HG03521 (cell line): Measurements from ENCODE around the gene STON2.

Experiments used
- ATAC-seq: cut with Tn5 transposase; IDR thresholded peaks from one replicate; pipeline ENCODE4 v1.9.1; 2021; ENCODE audit warnings: mild to moderate bottlenecking, moderate library complexity; ENCODE audit not compliant: unreplicated experiment

The STON2 gene

DNA sequence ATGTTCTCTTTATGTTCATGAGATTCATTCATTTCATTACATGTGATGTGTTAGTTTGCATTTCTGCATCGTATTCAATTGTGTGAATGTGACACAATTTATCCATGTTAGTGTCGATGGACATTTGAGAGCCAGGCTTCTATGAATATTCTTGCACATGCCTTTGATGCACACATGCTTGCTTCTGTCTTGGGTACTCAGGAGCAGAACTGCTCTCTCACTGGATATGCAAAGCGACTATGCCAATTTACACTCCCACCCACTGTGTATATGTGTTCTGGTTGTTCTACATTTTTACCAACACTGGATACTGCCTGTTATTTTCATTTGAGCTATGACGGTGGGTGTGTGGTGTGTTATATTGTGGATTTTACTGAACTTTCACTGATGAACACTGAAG is 95.1 kb downstream of the STON2 start:
- no peak for ATAC-seq

GRCh38 chr14:81303258-81303935 is 96.7 kb downstream of the STON2 start:
- peak; percentile 87 for ATAC-seq

DNA sequence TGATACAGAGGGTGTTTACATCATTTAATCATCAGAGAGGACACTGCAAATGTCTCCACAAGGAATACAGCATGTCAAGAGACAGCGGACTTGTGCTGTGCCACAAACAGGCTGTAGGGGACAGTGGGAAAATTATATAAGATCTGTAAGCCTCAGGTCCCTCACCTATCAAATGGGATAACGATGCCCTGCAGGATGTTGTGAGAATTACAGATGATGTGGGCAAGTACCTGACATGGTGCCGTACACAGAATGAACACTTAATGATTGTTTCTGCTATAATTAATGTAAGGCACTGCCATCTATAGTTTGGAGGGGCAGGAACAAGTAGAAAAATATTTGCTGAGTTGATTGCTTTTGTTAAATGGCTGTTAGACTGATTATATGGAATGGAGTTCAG is 97.5 kb downstream of the STON2 start:
- ATAC-seq = no peak

GRCh38 chr14:81301813-81302212 is 98.3 kb downstream of the STON2 start:
- no peak for ATAC-seq

- no peak for ATAC-seq
These were observed 98.8 kb downstream of the STON2 start for GRCh38 chr14:81301371-81301770.

GRCh38 chr14:81298911-81299310 is 101.2 kb downstream of the STON2 start:
- ATAC-seq = no peak

DNA sequence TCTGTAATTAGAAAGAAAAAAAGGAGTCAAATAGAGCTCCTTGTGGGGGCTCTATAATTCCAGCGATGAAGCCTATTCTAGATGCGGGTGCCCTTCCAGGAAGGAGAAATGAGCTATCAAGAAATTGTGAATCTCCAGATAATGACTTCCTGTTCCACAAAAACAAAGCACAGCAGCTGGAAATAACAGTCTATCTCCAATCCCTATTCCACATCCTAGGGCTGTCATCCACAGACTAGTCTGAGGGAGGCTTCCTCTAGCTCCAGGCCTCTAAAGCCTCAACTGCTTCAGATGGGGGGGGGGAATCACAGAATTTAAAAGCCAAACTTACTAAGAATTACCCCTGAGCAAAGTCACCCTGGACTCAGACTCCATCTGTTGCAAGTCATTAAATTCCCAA is 102.0 kb downstream of the STON2 start:
- ATAC-seq = no peak

- no peak for ATAC-seq
These were observed 103.9 kb downstream of the STON2 start for GRCh38 chr14:81295958-81296923.

GRCh38 chr14:81289516-81289915 is 110.6 kb downstream of the STON2 start:
- ATAC-seq = no peak

DNA sequence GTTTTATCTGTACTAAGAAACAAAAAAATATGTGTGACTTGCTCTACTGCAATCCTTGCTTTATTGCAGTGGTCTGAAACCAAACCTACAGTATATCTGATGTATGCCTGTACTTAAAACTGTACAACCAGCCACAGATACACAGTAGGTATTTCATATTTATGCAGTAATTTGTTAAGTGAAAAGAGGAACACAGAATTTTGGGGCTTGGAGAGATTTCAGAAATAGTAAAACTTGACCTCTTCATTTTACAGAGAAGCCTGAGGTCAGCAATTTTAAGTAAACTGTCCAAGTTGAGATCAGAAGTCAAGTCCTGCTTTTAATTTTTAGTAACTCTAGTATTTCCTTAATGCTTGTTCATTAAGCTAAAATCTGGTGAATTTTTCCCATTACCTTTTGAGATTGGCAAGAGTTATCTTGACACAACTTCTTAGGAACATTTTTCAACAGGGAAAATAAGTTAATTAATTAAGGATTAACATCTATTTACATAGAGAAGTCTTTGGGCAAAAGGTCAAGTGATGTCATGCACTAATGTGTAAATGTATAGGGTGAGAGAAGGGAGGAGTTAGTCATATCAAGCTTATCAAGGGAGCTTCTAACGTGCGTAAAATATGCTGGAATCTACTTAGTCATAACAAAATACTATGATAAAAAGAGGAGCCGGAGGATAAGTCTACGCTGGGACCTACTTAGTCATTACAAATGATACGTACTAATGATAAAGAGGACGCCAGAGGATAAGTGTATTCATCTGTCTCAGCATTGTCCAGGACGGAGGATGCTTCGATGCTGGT is 113.4 kb downstream of the STON2 start:
- no peak for ATAC-seq

DNA sequence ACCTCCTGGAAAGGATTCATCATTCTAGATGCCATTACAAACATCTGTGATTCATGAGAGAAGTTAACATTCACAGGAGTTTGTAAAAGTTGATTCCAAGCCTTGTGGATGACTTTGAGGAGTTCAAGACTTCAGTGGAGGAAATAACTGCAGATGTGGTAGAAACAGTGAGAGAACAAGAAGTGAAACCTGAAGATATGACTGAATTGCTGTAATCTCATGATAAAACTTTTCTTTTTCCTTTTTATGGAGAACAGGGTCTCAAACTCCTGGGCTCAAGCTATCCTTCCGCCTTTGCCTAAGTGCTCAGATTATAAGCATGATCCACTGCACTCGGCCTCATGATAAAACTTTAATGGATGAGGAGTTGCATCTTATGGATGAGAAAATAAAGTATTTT is 114.9 kb downstream of the STON2 start:
- ATAC-seq = no peak

DNA sequence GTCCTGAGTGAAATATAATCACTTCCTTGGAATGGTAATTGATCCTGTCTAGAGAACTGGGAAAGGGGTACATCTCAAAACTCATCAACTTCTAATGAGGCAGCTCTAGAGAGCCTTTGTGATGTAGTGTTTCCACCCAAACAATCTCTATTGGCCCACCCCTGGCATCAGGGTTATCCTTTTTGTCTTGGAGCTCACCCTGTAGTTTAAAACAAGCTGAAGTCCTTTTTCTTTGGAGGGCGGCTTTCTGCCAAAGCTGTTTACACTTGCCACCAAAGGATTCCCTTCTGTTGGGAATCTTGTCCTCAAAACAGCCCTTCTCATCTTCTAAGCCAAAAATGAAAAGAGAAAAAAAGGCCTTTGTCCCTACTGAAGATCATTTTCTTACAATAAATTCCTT is 118.8 kb downstream of the STON2 start:
- no peak for ATAC-seq

DNA sequence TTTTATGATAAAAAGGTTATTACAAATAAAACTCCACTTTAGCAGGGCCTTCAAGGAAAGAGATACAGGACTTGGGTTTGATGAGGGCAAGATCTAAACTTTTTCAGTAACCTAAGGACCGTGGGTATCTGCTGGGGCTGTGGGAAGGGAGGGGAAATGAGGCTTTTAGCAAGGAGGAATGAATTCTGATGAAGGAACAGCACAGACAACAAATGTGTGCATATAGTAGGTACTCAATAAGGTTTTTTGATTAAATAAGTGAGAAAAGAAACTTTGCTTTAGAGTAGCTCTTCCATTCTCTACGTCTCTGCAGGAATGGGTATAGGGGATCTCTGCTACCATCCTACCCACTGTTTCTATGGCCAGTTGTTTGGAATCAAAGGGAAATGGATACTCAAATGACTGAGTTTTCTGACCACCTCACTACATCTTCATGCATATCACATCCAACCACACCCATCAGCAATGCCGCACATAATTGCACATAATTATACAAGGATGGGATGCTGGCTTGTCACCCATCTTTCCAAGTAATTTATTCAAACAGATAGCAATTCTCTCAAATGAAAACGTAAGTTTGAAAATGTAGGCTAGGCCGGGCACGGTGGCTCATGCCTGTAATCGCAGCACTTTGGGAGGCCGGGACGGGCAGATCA is 119.9 kb downstream of the STON2 start:
- no peak for ATAC-seq

GRCh38 chr14:81277096-81277495 is 123.0 kb downstream of the STON2 start:
- ATAC-seq = no peak

GRCh38 chr14:81276073-81277069 is 123.8 kb downstream of the STON2 start:
- ATAC-seq = no peak

DNA sequence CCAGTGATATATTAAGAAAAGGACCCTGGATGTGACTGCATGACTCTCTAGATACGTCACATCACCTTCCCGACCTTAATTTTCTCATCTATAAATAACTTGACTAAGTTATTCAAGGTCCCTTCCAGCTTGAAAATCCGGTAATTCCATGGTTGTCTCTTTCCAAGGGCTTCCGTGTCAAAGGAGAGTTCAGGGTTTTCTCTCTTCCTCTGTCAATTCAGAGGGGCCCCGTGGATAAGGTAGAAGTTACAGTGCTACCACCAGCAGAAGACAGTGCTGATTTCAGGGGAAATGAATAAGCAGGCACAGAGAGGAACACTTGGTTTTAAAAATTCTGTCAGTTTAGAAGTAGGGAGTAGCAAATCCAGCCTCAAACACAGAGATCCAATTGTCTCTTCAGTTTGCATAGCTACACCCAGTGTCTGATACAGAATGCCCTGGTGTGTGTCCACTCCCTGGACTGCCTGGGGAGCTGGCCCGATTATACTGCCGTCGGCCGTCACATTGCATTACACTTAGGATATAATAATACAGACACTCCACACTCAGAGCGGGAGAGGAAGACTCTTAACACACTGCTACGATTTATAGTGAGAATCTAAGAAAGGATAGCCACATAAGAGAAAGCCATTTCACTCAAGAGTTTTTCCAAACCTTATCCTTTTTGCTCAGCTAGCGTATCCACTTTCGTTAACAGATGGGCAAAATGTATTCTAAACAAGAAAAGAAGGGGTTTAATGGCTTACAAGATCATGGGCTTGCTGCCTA is 124.6 kb downstream of the STON2 start:
- ATAC-seq = no peak

GRCh38 chr14:81273961-81274575 is 126.1 kb downstream of the STON2 start:
- no peak for ATAC-seq

- ATAC-seq = no peak
These were observed 126.6 kb downstream of the STON2 start for GRCh38 chr14:81273521-81273920.
